NCI-H774 (cell line): ENCODE measurements around the gene BFAR.
"Not testable (repeated sequence)": the region's sequence is repeated elsewhere in the genome, so short reads cannot be mapped to it uniquely, and the experiment has no call there.

Experiments
- DNase-seq: peaks from one replicate; lab custom pipeline; 2025; lab: John Stamatoyannopoulos, UW

Gene BFAR

GRCh38 chr16:14632693-14633569 is at the start of gene BFAR:
Gene BFAR (plus strand): TSS chr16:14632951. CDS start chr16:14644347, 11,396 bp downstream.
- DNase-seq, result peak; percentile 97

GRCh38 chr16:14585287-14585686 is 47.5 kb upstream of the BFAR start:
- no peak for DNase-seq

GRCh38 chr16:14586637-14587305 is 46.0 kb upstream of the BFAR start:
- peak; percentile 46 for DNase-seq

- DNase-seq, result no peak
Observed at GRCh38 chr16:14600164-14600563, 32.6 kb upstream of the BFAR start.

GRCh38 chr16:14602443-14602963 is 30.2 kb upstream of the BFAR start:
- no peak for DNase-seq

- DNase-seq, result no peak
Observed at GRCh38 chr16:14606102-14606501, 26.6 kb upstream of the BFAR start.

GRCh38 chr16:14608111-14608566 is 24.6 kb upstream of the BFAR start:
- DNase-seq, result no peak

GRCh38 chr16:14608604-14609003 is 24.1 kb upstream of the BFAR start:
- no peak for DNase-seq

GRCh38 chr16:14609716-14610115 is 23.0 kb upstream of the BFAR start:
- no peak for DNase-seq

- no peak for DNase-seq
Observed at GRCh38 chr16:14611660-14612059, 21.1 kb upstream of the BFAR start.

- no peak for DNase-seq
Observed at GRCh38 chr16:14613991-14614390, 18.8 kb upstream of the BFAR start.

GRCh38 chr16:14616280-14616679 is 16.5 kb upstream of the BFAR start:
- no peak for DNase-seq

- DNase-seq, result no peak
Observed at GRCh38 chr16:14618566-14618965, 14.2 kb upstream of the BFAR start.

GRCh38 chr16:14627078-14627477 is 5.7 kb upstream of the BFAR start:
- DNase-seq, result no peak

- no peak for DNase-seq
Observed at GRCh38 chr16:14628806-14629611, 3.7 kb upstream of the BFAR start.

- DNase-seq, result no peak
Observed at GRCh38 chr16:14629612-14629918, 3.2 kb upstream of the BFAR start.

- DNase-seq, result peak; percentile 94
Observed at GRCh38 chr16:14629919-14630619, 2.7 kb upstream of the BFAR start, which contains the start of gene PARN. Gene PARN (minus strand): TSS chr16:14630260. CDS start chr16:14630125, 135 bp downstream.

GRCh38 chr16:14630620-14631330 is 2.0 kb upstream of the BFAR start:
- not testable (repeated sequence) for DNase-seq

- no peak for DNase-seq
Observed at GRCh38 chr16:14634389-14634725, 1.6 kb downstream of the BFAR start.

GRCh38 chr16:14635395-14636165 is 2.8 kb downstream of the BFAR start:
- no peak for DNase-seq
